Glutamatergic neuron (in vitro differentiated cells): ENCODE results near the gene TMEM53. TPM values are rescaled to one million over a fixed set of nuclear protein-coding genes. Genes with fewer than 3 reads are reported as not detected.

ENCODE experiments used
- DNase-seq: peaks from one replicate; pipeline ENCODE4 v3.0.0; 2022
- H3K27ac Mint-ChIP-seq: one replicate; pipeline ENCODE4 v1.8.0; 2020; ENCODE audit warnings: mild to moderate bottlenecking, mixed read lengths, inconsistent platforms; ENCODE audit not compliant: unreplicated experiment
- H3K27me3 Mint-ChIP-seq: one replicate; pipeline ENCODE4 v1.8.0; 2020; ENCODE audit warnings: mild to moderate bottlenecking, moderate library complexity, mixed read lengths, inconsistent platforms; ENCODE audit not compliant: unreplicated experiment
- H3K36me3 Mint-ChIP-seq: one replicate; pipeline ENCODE4 v1.8.0; 2020; ENCODE audit warnings: mild to moderate bottlenecking, mixed read lengths, inconsistent platforms; ENCODE audit not compliant: unreplicated experiment
- H3K4me1 Mint-ChIP-seq: one replicate; pipeline ENCODE4 v1.8.0; 2020; ENCODE audit warnings: mild to moderate bottlenecking, low read depth, mixed read lengths, inconsistent platforms; ENCODE audit not compliant: unreplicated experiment
- H3K4me3 Mint-ChIP-seq: one replicate; pipeline ENCODE4 v1.8.0; 2020; ENCODE audit warnings: mild to moderate bottlenecking, mixed read lengths, inconsistent platforms; ENCODE audit not compliant: unreplicated experiment
- H3K9me3 Mint-ChIP-seq: one replicate; pipeline ENCODE4 v1.8.0; 2020; ENCODE audit warnings: mild to moderate bottlenecking, moderate library complexity, mixed read lengths, inconsistent platforms; ENCODE audit not compliant: unreplicated experiment
- CTCF ChIP-seq: fragments of 200-600 bp; sonication (generic); IDR thresholded peaks from one replicate; pipeline ENCODE4 v1.5.0; 2021; ENCODE audit not compliant: partially characterized antibody, unreplicated experiment
- total RNA-seq: library from RNA; stranded (reverse); fragmentation: NEBNext Ultra II Directional; extraction: Animal tissue kit (Norgen Biotek cat#: 25700); gene quantifications from one replicate; pipeline ENCODE4 v1.2.1, GENCODE V29; 2021; ENCODE audit not compliant: unreplicated experiment

The TMEM53 gene
- total RNA-seq, 1 donor from 2014 or later: 10.1 TPM

- Mint-ChIP-seq H3K4me3 (no peak overlapping the region), H3K36me3 (no peaks in the 10 kb centered on the region), H3K27ac (no peak overlapping the region), H3K9me3 (peaks cover 1% of the 10 kb centered on the region), H3K4me1 (peaks cover 1% of the 10 kb centered on the region), H3K27me3 (no peaks in the 10 kb centered on the region)
- DNase-seq: no peak
- TF ChIP-seq CTCF: no peak
Observed at GRCh38 chr1:44659566-44659965, 14.7 kb downstream of the TMEM53 start.

- Mint-ChIP-seq H3K27me3 (peaks cover 5% of the 10 kb centered on the region), H3K36me3 (no peaks in the 10 kb centered on the region), H3K4me3 (no peak overlapping the region), H3K4me1 (peaks cover 6% of the 10 kb centered on the region), H3K9me3 (peaks cover 3% of the 10 kb centered on the region), H3K27ac (no peak overlapping the region)
- TF ChIP-seq CTCF: peak; percentile 70
- peak; percentile 67 for DNase-seq
Observed at GRCh38 chr1:44655609-44656008, 18.7 kb downstream of the TMEM53 start.

GRCh38 chr1:44654621-44655187, 19.6 kb downstream of the TMEM53 start:
- H3K9me3 Mint-ChIP-seq: peaks cover 3% of the 10 kb centered on the region
- peaks cover 10% of the 10 kb centered on the region for H3K4me1 Mint-ChIP-seq
- DNase-seq: no peak
- peaks cover 5% of the 10 kb centered on the region for H3K27me3 Mint-ChIP-seq
- no peak overlapping the region for H3K4me3 Mint-ChIP-seq
- no peak overlapping the region for H3K27ac Mint-ChIP-seq
- no peaks in the 10 kb centered on the region for H3K36me3 Mint-ChIP-seq
- no peak for TF ChIP-seq CTCF

GRCh38 chr1:44653107-44653964, 20.9 kb downstream of the TMEM53 start:
- no peak for DNase-seq
- Mint-ChIP-seq H3K4me3 (no peak overlapping the region), H3K27me3 (peaks cover 5% of the 10 kb centered on the region), H3K4me1 (peaks cover 15% of the 10 kb centered on the region), H3K9me3 (peaks cover 6% of the 10 kb centered on the region), H3K27ac (no peak overlapping the region), H3K36me3 (no peaks in the 10 kb centered on the region)
- TF ChIP-seq CTCF: peak; percentile 50
